Sigmoid colon (tissue), 4 donors: ENCODE results near the gene SEMA7A.

ENCODE experiments used
- CTCF ChIP-seq, 4 experiments: fragments of 450-650 bp in 3 of 4; fragments of 200-600 bp in 1 of 4; IDR thresholded peaks; one replicate each; pipeline ENCODE4 v1.5.1; 2016 to 2019; ENCODE audit warnings: antibody characterized with exemption in 4 of 4, mild to moderate bottlenecking in 3 of 4, moderate library complexity in 2 of 4
- POLR2A ChIP-seq, 2 donors: fragments of 450-650 bp; IDR thresholded peaks; one replicate each; pipeline ENCODE4 v1.6.1; 2016; ENCODE audit warnings: antibody characterized with exemption in 2 of 2, mild to moderate bottlenecking in 2 of 2, moderate library complexity in 2 of 2
- POLR2AphosphoS5 ChIP-seq, 4 donors: sonication (generic); formaldehyde crosslinking; IDR thresholded peaks; one replicate each; pipeline ENCODE4 v1.6.1; 2017; ENCODE audit warnings: antibody characterized with exemption in 4 of 4

GRCh38 chr15:74454764-74455500 is 21.2 kb upstream of the SEMA7A start:
- no peak for TF ChIP-seq POLR2A (IDR thresholded peaks at IDR 0.05)
- TF ChIP-seq CTCF (IDR thresholded peaks at IDR 0.05): no peak
- TF ChIP-seq POLR2AphosphoS5 (IDR thresholded peaks at IDR 0.05): no peak
